ENCODE results near the gene NKD2.
"Not testable (repeated sequence)": the region's sequence is repeated elsewhere in the genome, so short reads cannot be mapped to it uniquely, and the experiment has no call there.

NKD2 gene

DNA sequence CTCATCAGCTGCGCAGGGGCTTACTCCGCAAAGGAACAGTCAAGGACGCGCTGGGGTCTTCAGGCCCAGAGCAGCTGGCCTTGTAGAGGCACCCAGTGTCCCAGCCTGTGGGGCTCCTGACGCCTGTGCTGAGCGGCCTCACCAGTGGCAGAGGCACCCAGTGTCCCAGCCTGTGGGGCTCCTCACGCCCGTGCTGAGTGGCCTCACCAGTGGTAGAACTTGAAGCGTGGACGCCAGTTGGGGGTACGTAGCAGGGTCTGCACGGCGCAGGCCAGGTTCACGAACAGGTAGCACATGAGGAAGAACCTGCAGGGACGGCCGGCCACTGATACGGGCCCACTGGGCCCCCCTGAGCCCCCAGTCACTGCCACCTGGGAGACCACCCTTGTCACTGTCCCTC, 67.3 kb downstream of the NKD2 start:
- DNase-seq, result no peak

DNA sequence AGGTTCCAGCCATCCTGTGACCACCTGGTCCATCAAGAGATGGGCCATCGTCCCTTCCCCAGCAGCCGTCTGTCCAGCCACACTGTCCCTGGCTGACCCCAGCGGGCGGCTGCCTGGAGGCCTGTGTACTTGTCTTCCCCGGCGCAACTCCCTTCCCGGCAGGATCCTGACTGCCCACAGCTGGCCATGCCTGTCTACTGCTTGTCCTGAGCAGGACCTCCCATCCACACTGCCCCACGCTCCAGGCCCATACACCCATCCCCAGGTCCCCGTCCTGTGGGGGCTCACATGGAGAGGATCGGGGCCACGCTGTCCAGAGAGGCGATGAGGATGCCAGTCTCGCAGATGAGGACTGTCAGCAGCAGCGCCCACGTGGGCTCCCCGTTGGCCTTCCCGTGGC, 67.8 kb downstream of the NKD2 start:
- no peak for DNase-seq

DNA sequence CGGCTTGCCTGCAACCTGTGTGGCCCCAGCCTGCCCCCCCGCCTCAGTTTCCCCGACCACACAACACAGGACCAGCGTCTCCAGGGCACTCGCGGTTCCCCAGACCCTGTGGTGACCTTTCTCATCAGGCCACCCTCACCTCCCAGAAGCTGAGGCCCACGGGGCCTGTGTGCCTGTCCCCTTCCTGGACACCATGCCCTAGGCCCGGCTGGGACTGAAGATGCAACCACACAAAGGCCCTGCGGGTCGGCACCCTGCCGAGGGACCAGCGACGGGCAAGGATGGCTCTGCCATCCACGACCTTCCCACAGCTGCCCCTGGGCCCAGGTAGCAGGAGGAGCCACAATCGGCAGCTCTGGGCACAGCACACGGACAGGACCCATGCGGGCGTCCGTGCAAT, 68.4 kb downstream of the NKD2 start:
- DNase-seq, result no peak

DNA sequence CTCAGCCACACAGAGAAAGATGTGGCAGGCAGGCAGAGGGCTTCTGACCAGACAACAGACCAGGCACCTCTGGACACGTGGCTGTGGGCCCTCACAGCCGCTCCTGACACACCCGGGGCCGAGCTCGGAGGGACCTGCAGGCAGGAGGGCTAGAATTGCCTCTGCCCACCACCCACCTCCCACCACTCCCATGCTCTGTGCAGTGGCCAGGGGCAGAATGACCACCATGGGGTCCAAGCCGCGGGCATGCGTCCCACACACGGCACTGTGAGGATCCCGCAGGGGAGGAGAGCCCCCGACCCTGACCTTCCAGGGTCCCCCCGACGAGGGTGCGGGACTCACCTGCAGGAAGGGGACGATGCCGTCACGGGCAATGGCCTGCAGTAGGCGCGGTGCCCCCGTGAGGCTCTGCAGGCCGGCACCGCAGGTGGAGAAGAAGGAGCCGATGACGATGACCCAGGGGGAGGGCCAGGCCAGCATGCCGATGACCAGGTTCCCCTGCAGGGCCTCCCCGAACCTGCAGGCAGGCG, 69.0 kb downstream of the NKD2 start:
- no peak for DNase-seq

DNA sequence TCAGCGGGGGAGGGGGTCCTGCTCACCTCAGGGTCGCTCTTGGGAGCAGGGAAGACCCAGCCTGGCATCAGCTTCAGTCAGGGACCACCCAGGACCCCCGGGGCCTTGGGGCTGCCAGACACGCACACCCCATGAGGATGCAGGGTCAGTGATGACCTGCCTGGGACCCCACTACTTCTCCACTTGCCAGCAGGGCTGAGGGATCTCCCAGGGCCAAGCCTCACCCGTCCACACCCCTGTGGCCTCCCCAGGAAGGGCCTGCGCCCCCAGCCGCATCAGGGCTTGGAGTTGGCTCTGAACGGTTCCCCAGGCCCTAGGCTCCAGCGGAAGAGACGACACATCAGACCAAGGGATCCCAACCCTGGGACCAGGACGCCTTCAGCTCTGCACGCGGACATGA, 69.6 kb downstream of the NKD2 start:
- DNase-seq, result no peak

DNA sequence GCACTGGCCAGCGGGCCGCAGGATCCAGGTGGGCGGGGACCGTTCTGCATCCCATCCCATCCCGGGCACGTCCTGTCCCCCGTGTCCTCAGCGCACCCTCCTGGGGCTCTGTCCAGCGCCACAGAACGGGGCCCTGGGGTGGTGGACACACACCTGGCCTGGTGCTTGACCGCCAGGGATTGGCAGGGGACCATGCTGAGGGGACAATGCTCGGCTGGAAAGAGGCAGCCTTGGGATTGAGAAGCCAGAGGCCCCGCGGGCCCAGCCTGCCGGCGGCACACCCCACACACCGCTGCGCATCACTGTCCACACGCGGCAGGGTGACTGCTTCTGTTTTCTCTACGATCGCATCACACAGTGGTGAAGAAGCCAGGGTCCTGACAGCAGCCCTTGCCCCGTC, 70.2 kb downstream of the NKD2 start:
- DNase-seq, result no peak

DNA sequence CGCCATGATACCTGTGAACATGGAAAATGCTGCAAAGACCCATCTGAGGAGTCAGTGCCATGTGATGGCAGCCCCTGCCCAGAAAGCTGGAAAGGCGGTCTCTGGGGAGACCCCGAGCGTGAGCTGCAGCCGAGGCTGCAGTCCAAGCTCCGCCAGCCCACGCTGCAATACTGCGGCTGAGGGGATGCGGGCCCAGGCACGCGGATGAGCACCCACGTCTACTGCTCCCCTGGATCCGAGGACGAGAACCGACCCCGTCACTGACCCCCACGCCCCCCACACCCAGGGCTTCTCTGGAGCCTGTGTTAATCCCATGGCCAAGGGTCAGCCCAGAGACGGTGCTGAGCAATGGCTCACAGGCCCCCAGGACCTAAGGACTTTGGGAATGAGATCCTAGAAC, 70.9 kb downstream of the NKD2 start:
- DNase-seq, result no peak

DNA sequence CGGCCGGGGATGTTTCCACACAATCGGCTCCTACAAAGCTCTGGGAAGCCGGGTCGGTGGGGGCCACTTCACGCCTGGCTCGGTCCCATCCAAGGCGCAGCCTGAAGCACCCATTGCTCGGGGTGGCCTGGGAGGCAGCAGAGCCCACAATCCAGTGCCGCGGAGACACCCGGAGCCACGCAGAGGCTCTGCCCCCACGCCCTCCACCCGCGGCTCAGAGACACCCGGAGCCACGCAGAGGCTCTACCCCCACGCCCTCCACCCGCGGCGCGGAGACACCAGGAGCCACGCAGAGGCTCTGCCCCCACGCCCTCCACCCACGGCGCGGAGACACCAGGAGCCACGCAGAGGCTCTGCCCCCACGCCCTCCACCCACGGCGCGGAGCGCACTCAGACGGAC, 71.4 kb downstream of the NKD2 start:
- DNase-seq, result no peak

DNA sequence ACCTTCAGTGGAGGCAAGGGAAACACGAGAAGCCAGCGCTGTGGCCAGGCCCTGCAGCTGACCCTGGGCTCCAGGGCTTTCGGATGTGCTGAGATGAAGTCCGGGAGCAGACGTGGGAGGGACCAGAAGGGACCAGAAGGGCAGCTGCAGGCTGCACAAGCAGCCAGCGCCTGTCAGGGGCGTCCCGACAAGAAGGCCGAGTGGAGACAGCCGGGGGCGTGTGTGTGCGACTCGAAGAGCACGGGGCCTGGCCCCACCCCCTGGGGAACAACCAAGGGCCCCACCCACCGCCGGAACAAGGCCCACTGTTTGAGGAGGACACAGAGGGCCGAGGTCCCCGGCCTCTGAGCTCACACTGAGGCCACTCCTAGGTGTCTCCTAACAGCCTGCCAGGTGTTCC, 71.8 kb downstream of the NKD2 start:
- no peak for DNase-seq

DNA sequence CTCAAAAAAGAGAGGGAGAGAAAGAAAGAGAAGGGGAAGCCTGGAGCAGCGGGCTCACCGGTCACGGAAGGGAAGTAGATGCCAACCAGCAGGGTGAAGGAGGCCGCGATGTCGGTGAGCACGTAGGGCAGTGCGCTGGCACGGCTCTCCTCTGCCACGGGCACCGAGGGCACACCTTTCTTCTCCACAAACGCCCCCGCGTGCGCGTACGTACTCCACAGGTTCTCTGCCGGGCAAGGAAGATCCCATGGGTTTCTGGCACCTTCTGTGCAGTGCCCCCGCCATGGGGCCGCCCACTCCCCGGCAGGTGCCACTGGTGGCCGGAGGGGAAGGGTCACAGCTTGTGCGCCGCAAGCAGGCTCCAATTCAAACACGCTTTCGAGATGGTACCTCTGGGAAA, 72.9 kb downstream of the NKD2 start:
- no peak for DNase-seq

DNA sequence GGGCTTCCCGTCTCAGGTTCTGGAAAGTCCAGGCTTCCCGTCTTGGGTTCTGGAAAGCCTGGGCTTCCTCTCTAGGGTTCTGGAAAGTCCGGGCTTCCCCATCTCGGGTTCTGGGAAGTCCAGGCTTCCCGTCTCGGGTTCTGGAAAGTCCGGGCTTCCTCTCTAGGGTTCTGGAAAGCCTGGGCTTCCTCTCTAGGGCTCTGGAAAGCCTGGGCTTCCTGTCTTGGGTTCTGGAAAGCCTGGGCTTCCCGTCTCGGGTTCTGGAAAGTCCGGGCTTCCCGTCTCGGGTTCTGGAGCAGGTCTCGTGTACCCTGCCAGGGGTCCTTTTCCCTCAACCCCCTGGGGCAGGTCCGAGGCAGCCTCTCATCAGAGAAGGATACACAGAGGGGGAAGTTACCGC, 74.4 kb downstream of the NKD2 start:
- not testable (repeated sequence) for DNase-seq

DNA sequence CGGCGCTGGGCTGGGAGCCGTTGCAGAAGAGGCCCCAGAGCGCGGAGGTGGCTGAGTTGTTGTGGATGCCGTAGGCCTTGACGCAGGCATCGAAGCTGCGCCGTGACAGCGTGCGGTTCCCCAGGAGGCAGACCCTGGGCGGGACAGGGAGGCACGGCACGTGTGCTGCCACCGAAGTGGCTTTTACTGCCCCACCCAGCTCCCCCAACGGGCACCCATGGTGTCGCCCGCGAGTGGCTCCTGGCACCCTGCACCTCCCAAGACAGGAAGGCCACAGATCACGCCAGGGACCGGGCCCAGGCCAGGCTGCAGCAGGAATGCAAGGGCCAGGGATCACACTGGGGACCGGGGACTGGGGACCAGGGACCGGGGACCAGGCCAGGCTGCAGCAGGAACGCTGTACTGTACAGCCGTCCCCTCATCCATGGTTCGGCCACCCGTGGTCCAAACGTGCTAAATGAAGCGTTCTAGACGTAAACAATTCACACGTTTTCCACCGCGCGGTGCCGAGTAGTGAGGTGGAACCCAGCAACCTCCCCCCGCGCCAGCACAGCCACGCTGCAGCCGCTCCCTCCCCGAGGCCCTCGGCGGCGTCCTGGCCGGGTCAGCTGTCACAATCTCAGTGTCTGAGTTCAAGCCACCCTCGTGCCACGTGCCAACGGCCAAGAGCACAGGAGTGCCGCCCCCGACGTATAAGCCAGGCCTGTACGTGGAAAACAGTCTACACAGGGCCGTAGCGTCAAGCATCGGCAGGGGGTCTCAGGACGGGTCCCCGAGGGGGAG, 75.4 kb downstream of the NKD2 start:
- no peak for DNase-seq

DNA sequence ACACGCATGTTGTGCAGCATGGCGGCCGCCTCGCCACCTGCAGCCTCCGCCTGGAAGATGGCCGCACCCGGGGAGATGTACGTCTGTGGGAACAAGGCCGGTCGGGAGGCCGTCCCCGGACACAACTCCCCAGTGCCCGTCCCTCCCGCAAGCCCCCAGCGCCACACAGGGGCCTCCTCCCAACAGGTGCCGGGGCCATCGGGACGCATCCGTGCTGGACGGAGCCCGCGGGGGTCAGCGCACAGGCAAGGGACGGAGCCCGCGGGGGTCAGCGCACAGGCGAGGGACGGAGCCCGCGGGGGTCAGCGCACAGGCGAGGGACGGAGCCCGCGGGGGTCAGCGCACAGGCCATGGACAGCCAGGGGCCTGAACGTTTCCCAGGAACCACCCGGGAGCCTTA, 76.8 kb downstream of the NKD2 start:
- no peak for DNase-seq

DNA sequence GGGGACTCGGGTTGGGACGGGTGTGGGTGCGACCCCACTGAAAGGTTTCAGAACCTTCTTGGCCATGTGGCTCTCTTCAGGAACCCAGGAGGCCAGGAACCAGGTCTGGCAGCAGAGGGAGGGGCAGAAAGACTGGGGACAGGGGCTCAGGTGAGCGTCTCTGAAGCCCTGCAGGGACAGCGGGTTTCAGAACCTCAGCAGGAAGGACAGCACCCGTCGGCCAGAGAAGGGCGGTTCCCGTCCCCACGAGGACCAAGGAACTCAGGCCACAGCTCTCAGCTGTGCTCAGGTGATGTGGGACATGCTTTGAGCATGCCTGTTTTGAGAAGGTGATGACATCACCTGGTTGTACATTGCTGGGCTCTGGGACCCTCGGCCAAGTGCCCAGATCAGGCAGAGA, 77.5 kb downstream of the NKD2 start:
- DNase-seq, result no peak

DNA sequence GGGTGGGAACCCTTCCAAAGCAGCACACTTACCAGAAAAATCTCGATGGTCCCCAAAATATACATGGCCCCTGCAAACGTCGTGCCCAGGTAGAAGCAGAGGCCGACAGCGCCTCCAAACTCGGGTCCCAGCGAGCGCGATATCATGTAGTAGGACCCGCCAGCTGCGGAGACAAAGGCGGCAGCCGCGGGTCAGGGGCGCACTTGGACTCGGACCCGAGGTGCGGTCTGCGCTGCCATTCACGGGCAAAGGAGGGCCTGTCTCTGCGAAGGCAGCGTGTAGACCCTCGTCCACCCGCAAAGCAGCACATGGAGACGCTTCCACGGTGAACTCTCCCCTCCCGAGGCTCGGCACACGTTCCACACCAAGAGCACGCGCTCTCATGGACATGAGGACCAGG, 78.3 kb downstream of the NKD2 start:
- no peak for DNase-seq

DNA sequence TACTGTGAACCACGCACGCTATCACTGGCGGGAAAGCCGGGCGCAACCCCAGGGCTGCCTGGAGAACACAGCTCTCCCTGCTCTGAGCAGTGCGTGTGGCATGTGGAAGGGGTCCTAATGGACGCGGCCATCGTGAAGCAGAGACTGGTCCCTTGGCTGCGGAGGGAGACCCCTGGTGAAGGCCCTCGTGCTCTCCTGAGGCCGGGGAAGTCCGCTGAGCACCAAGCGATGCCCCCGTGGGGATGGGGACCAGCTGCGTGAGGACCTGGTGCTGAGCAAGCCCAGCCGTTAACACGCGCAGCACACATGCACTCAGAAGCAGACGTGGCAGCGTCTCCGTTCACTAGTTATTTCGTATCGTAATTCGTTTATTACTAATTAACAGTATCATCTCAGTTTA, 78.8 kb downstream of the NKD2 start:
- DNase-seq, result no peak

DNA sequence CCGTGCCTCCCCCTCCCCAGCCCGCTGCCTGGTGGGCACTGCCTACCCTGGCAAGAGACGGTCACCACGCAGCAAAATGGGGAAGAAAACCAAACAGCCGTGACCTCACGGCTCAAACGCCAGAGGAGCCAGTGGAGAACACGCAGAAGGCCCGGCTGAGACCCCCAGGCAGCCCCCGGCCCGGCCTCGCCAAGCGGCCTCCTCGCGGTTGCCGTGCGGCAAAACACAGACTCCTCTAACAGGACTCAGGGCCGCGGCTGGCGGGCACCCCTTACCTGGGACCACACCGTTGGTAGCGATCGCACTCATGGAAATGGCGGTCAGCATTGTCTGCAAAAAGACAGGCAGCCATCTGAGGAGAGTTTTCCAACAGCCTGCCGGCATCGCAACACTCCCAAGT, 79.4 kb downstream of the NKD2 start:
- DNase-seq, result no peak
